Measurements from ENCODE around the gene RNF26.

RNF26 gene

DNA sequence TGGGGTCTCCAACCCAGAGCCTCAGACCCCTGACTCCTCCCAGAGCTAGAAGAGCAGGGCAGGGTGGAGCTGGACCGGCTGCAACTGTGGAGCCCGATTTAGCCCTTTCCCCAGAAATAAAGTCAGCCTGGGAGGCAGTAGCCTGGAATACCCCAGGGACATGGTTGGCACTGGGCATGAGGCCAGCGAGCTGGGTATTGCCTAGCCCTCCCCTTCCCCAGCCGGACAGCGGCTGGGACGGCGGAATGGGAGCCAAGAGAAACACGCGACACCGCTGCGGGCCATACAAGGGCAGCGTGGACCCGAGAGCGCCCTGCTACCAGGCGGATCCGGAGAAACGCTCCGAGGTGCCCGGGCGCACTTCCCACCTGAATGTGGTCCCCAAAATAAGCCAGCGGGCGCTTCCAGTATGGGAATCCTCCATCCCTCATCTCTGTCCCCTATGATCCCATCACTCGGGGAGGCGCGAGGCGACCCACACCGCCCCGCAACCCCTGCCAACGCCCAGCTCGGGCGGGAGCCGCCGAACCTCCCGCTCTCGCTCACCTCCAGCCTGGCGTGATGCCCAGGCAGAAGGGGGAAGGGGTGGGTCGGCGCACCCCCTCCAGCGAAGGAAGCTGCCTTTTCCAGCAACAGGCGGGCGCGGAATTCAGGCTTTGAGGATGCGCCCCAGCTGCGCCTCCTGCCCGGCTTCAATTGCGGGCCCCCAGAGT is 18.2 kb upstream of the RNF26 start:
- no peak for DNase-seq (ENCODE audit: low read depth in 2 of 2)

DNA sequence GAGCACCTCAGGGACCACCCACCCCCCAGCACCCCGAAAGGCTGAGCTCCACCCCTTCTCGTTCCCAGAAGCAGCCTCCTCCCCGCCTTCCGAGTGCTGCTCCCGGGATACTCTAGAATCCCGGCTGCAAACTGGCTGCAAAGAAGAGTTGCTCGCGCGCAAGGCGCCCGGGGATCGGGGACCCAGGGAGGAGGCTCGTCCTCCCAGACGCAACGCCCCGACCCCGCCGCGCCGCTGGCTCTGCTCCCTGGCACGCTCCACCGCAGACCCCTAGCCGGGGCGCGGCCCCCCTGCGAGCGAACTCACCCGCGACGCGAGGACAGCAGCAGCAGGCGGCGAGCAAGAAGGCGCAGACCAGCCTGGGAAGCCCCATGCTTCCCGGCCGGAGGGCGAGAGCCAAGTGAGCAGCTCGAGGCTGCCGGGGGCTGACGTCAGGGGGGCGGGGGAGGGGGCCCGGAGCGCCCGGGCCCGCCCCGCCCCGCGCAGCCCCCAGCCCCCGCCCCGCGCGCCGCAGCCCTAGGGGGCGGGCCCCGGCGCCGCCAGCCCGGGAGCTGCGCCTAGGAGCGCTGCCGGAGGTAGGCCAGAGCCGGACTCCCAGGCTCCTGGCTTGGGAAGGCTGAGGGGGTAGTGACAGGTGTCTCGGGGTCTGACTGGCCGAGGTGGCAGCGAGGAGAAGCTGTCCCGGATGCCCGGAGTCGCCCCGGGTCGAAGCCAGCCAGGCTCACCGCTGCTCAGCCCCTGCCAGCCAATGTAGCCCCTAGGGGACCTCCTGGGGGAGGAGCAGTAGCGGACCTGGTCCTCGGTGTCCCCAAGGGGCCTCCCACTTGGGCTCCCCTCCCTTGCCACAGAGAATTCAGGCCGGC is 17.4 kb upstream of the RNF26 start, which contains the start of gene MCAM:
MCAM (minus strand) TSS at position 402 of the 863 bp plus-strand sequence; CDS start at position 373, 29 bp downstream.
- no peak for DNase-seq (ENCODE audit: low read depth in 2 of 2)

DNA sequence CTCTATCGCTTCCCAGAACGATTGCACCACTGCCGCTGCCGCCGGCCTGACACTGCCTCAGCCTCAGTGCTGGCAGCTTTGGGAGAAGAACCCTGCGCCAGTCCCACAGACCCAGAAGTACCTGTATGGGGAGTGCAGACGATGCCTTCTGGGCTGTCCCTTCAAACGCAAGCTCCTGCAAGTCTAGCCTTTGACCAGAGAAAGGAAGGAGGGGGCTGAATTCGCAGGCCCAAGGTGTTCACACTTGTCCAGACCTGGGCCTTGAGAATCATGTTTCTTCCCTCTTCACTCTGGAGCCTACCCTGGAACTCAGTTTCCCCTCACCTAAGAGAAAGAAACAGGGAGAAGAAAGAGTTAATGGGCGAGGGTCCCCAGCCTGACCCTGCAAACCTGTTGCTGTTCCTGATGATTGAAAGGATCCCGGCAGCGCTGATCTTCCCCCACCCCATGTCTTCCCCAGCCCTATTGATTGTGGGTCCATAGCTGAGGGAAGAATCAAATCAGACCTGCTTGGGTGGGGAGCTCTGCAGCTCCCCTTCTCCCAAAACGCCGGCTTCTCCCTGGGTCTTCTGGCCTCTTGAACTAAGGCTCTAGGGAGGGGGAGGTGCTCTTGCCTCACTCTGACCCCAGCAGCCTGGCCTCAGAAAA is 16.6 kb upstream of the RNF26 start:
- no peak for DNase-seq (ENCODE audit: low read depth in 2 of 2)

DNA sequence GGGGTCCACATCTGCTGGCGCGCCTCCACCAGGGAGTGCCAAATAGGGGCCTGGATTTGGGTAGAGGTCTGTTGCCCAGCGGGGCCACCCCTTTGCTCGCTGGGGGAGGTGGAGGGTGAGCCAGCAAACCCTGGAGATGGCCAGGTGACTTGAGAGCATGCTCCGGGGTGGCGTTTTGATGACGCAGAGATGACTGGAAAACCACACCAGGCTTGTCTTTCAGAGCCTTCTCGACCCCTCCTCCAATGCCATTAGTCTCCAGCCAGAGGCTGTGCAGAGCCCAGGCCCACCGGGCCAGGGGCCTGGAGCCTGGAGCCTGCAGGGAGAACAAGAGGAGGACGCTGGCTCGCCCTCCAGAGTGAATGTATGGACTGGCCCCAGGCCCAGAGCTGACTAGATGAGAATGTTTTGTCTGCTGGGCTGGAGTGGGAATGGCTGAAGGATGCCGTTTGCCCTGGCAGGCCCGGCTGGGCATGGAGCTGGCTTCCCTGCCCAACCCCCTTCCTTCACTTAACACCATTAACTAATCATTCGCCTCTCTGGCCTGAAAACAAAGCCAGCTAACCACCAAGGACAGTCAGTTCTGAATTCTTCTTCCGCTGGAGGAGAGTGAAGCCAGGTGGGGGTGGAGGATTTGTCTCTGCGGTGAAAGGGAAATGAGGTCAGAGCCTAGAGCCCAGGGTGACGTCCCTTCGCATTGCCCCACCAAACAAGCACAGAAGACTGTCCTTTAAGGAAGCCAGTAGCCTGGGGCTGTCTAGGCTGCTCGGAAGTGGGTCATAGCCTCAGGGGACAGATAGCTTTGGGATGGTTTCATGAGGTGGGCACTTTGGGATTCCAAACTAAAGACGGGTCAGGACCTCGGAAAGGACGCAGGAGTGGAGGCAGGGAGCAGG is 15.8 kb upstream of the RNF26 start:
- no peak for DNase-seq (ENCODE audit: low read depth in 2 of 2)

DNA sequence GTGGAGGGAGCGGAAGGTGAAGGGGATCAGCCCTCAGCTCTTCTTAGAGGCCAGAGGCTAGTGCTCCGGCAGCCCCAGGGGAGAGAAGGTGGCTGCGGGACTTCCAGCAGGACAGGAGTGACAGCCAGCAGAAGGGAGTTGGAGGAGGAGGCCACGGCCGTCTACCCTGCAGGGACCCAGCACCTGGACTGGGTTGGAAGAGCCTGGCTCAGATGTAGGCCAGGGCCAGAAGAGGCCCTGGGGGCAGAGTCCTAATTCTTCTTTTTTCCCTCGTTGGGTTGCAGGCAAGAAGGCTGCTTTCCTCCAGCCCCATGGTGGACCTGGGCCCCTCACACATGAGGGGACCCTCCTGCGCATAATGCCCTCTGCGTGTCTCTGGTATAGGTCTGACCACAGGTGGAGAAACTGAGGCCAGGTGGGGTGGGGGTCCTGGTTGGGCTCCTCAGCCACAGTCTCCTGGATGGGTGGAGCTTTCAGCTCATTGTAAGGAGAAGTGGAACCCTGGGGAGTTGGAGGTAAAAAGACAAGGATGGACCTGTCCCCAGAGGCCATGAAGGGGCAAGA is 15.1 kb upstream of the RNF26 start:
- no peak for DNase-seq (ENCODE audit: low read depth in 2 of 2)

DNA sequence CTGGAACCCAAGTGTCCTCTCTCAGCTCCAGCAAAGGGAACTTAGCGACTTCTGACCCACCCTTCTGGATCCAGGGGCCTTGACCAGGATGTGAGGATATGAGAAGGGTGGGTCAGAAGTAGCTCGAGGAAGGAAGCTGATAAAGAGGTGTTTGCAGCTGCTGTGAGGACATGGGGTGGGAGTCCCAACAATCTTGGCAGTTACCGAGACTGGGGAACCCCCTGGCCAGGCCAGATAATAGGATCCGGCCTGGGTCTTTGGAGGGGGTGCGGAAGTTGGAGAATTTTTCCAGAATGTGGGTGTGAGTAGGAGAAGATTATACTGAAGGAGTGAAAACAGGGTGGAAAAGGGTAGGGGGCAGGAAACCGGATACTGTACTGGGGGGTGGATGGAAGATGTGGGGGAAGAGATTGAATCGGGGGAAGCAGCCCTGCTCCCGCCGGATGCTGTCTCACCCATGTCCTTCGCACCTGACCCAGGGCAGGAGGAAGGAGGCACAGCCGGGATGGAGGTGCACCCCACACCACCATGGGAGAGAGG is 14.6 kb upstream of the RNF26 start:
- DNase-seq (ENCODE audit: low read depth in 2 of 2), result no peak

DNA sequence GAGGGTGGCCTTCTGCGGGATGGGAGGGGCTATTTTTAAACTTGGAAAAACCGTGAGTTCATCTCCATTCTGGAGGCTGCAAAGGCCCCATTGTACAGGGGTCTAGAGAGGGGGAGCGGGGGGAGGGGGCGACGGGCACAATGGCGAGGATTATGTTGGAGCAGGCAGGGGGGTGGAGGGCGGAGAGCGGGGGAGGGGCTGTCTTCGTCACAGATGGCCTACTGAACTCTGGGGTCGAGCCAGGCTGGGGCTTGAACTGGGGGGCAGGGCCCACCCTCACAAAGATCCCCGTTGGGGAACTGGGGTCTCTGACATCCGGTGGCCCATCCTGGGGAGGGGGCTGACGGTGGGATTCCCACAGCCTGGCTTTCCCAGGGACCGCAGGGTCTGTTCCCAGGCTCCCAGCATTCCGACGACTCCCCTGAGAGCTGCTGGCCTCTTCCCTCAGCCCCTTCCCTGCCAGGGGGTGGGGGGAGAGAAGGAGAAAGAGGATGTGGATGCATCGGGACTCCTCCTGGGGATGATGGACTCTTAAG is 14.0 kb upstream of the RNF26 start:
- no peak for DNase-seq (ENCODE audit: low read depth in 2 of 2)

DNA sequence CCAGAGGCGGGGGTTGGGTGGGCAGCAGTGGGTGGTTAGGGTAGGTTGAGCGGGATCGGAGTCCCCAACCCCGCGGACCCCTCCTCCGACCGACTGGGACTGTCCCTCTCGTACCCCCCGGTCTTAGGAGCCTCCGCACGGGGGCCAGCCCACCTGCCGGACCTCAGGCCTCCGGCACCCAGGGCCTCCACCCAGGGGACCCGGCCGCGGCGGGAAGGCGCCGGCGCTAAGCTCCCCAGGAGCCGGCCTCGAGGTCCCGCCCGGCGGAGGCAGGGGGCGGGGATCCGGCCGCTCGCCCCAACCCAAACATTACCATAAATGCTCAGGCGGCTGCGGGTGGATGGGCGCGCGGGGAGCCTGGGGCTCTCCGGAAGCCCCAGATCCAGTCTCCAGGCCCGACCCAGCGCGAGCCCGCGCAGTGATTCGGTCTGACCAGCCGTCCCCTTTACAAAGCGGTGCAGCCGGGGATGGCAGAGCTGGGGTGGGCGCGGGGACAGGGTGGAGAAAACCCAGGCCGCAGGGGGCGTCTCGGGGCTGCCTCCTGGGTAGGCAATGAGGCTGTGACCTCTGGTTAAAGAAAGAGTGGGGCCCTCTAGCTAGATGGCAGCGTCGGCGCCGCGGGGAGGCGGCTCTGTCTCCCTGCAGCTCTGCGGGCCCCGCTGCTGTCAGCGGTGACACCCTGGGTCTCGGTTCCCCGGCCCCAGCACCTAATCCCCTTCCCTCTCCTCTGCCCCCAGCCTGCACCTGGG is 13.4 kb upstream of the RNF26 start:
- peak; percentile 42 to 54 for DNase-seq (ENCODE audit: low read depth in 2 of 2)

DNA sequence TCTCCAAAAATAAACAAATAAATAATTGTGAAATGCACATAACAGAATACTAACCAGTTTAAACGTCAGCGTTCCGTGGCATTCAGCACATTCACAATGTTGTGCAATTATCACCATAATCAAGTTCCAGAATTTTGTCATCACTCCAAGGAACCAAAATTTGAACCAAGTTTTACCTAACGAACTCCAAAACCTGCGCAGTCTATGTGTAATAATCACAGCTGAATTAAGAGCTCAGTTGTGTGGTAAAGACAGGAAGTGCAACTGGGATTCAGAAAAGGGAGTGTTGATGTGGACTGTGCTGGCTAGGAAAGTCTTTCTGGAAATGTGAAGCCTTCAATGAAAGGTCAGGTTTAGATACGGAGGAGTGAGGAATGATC is 12.0 kb upstream of the RNF26 start:
- DNase-seq (ENCODE audit: low read depth in 2 of 2), result no peak

DNA sequence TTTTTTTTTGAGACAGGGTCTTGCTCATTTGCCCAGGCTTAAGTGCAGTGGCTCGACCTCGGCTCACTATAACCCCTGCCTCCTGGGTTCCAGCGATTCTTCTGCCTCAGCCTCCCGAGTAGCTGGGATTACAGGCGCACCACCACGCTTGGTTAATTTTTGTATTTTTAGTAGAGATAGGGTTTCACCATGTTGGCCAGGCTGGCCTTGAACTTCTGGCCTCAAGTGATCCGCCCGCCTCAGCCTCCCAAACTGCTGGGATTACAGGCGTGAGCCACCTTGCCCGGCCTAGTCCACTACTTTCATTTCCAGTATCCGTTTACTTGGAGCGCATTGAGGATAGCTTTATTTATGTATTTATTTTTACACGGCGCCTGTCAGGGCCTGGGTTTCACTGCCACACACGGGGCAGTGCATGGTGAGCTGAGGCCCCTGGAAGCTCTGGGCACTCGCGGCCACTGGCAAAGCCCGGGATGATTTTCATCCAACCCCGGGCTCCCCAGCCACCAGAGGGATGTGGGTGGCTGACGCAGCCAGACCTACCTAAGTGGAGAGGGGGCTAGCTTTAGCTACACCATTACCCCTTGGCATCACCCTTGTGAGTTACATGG is 11.3 kb upstream of the RNF26 start:
- DNase-seq (ENCODE audit: low read depth in 2 of 2), result no peak

DNA sequence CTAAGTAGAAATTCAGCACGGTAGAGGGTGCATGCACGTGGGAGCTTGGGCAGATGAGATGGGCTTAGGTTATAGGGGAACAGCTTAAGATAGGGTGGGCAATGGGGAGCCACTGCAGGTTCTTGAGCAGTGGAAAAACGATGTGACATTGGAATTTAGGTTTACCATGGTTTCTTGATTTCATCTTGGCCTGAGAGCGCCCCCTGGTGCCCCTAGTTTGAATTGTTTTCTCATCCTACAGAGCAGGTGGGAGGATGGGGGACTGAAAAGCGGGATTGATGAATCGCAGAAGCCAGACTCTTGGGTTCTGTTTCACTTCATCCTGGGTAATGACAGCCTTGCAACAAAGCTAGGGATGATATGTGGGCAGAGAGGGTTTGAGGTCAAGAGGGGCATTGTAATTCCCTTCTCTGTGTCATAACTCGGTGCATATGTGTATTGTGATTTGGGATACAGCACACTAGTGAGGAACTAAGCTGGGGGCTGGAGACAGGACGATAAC is 10.7 kb upstream of the RNF26 start:
- peak; percentile 78 to 89 for DNase-seq (ENCODE audit: low read depth in 2 of 2)

DNA sequence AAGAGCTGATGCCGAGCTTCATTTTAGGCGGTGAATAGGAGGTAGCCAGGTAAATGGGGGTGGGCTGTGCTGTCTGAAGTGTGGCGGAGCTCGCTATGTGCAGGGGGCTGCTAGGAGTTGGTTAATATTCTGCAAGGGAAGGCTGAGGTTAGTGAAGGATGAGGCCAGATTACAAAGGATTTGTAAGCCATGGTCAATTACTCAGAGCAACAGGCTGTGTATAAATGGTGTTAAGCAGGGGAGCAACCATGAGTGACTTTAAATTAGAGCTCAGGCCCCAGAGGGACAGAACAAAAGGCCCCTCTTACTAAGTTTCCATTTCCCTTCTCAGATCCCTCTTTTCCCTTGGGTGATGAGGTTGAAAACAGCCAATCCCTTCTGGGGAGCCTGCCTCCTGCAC is 10.1 kb upstream of the RNF26 start:
- no peak for DNase-seq (ENCODE audit: low read depth in 2 of 2)

DNA sequence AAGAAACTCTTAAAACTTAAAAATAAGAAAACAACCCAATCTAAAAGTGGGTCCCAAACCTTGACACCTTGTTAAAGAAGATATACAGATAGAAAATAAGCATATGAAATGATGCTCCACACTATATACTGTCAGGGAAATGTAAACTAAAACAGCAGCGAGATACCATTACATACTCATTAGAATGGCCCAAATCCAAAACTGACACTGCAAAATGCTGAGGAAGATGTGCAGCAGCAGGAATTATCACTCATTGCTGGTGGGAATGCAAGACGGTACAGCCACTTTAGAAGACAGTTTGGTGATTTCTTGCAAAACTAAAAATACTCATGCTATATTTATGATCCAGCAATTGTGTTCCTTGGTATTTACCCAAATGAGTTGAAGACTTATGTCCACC is 5.0 kb upstream of the RNF26 start:
- no peak for DNase-seq (ENCODE audit: low read depth in 2 of 2)

DNA sequence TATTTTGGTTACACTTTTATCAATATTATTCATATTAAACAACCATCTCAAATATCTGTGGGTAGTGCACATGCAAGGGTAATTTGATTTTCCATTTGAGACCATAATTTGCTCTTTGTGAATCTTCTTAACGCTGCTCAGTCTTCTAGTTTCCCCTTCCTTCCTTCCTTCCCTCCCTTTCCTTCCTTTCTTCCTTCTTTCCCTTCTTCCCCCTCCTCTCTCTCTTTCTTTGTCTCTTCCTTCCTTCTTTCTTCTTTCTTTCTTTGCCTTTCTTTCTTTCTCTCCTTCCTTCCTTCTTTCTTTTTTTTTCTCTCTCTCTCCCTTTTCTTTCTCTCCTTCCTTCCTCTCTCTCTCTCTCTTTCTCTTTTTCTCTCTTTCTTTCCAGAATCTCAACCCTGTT is 4.1 kb upstream of the RNF26 start:
- no peak for DNase-seq (ENCODE audit: low read depth in 2 of 2)

DNA sequence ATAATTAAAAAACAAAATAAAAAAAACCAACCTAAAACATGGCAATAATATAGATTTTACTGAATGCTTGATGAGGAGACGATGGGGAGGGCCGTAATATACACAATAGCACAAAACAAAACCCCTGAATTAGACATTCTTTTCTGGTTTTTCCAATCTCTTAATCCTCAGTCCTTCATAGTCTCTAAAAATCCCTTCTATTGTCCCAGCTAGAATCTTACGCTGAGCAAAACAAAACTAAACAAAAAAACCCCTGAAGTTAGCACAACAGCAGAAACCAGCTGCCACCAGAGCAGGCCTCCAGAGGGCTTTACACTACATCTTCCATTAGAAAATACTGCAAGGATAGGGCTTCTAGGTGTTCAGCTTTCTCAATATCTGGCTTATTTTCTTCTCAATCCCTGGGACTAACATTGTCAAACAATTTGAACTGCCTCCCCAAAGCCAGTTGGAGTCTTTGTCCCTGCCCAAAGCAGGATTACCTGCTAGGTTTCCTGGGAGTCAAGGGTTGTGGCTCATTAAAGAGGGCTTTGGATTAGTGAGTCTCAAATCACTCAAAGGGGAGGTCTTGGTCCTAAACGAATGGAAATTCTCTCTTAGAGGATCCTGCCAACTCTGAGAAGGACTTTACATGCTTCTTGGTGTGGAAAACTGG is 2.1 kb upstream of the RNF26 start:
- DNase-seq (ENCODE audit: low read depth in 2 of 2), result no peak

DNA sequence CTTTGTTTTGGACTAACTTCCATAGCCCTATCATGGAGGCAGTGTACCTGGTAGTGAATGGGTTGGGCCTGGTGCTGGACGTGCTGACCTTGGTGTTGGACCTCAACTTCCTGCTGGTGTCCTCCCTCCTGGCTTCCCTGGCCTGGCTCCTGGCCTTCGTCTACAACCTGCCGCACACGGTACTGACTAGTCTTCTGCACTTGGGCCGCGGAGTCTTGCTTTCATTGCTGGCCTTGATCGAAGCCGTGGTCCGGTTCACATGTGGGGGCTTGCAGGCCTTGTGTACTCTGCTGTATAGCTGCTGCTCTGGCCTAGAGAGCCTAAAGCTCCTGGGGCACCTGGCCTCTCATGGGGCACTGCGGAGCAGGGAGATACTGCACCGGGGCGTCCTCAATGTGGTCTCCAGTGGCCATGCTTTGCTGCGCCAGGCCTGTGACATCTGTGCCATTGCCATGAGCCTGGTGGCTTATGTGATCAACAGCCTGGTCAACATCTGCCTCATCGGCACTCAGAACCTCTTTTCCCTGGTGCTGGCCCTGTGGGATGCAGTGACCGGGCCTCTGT is 846 bp downstream of the RNF26 start:
- DNase-seq (ENCODE audit: low read depth in 2 of 2), result no peak

DNA sequence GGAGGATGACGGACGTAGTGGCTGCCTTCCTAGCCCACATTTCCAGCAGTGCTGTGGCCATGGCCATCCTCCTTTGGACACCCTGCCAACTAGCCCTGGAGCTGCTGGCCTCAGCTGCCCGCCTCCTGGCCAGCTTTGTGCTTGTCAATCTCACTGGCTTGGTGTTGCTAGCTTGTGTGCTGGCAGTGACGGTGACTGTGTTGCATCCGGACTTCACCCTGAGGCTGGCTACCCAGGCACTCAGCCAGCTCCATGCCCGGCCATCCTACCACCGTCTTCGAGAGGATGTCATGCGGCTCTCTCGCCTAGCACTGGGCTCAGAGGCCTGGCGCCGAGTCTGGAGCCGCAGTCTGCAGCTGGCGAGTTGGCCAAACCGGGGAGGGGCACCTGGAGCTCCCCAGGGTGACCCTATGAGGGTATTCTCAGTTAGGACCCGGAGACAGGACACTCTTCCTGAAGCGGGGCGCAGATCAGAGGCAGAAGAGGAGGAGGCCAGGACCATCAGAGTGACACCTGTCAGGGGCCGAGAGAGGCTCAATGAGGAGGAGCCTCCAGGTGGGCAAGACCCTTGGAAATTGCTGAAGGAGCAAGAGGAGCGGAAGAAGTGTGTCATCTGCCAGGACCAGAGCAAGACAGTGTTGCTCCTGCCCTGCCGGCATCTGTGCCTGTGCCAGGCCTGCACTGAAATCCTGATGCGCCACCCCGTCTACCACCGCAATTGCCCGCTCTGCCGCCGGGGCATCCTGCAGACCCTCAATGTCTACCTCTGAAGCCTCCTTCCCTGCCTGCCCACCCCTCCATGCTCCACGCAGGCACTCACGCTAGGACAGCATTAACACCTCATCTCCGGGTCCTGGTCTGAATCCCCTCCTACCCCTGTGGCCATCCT is 1.6 kb downstream of the RNF26 start:
- DNase-seq (ENCODE audit: low read depth in 2 of 2), result no peak

All from stimulated activated CD4-positive, alpha-beta T cell treated with anti-CD3 and anti-CD28 coated beads, Interleukin-4, amount 100 ng/mL, for 48 hours (primary cell).